ENCODE results near the gene FMNL3. TPM values are rescaled to one million over a fixed set of nuclear protein-coding genes. Genes with fewer than 3 reads are reported as not detected.

Gene FMNL3
- total RNA-seq, 4 donors from 2014 or later = 3.2 to 8.4 (median 6.7) TPM

DNA sequence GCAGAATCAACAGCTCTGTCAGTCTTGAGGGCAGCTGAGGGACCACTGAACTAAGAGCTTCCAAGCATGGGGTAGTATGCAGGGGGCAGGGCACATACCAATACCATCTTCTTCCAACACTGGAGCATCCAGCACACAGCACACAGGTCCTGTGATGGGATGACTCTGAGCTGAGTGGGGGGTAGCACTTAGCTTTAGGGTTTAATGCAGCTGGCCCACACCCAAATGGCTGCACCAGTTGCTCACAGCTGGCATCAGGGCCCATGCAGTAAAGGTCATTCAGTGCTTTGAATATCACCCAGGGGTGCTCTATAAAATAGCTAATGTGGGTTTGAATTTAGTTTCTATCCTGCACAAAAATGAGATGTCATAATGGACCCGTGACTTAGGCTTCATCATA, 103.5 kb downstream of the FMNL3 start:
- peaks cover 3% of the 10 kb centered on the region for H3K36me3 ChIP-seq
- H3K27me3 ChIP-seq = no peaks in the 10 kb centered on the region
- H3K9me3 ChIP-seq = no peaks in the 10 kb centered on the region
- H3K4me1 ChIP-seq = no peaks in the 10 kb centered on the region
- TF ChIP-seq, protein P1, sequence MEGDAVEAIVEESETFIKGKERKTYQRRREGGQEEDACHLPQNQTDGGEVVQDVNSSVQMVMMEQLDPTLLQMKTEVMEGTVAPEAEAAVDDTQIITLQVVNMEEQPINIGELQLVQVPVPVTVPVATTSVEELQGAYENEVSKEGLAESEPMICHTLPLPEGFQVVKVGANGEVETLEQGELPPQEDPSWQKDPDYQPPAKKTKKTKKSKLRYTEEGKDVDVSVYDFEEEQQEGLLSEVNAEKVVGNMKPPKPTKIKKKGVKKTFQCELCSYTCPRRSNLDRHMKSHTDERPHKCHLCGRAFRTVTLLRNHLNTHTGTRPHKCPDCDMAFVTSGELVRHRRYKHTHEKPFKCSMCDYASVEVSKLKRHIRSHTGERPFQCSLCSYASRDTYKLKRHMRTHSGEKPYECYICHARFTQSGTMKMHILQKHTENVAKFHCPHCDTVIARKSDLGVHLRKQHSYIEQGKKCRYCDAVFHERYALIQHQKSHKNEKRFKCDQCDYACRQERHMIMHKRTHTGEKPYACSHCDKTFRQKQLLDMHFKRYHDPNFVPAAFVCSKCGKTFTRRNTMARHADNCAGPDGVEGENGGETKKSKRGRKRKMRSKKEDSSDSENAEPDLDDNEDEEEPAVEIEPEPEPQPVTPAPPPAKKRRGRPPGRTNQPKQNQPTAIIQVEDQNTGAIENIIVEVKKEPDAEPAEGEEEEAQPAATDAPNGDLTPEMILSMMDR (IDR thresholded peaks at IDR 0.05) = no peak
- TF ChIP-seq POLR2AphosphoS5 (IDR thresholded peaks at IDR 0.05) = no peak
- TF ChIP-seq EP300 (IDR thresholded peaks at IDR 0.05) = no peak
- no peak for TF ChIP-seq POLR2A (IDR thresholded peaks at IDR 0.05)
- 100% methylated on average over 1 of the region's 1 CpG for whole genome bisulfite sequencing
- H3K4me3 ChIP-seq = no peak overlapping the region
- no peak for DNase-seq (ENCODE audit: low spot score in 2 of 2)
- H3K27ac ChIP-seq = no peak overlapping the region

DNA sequence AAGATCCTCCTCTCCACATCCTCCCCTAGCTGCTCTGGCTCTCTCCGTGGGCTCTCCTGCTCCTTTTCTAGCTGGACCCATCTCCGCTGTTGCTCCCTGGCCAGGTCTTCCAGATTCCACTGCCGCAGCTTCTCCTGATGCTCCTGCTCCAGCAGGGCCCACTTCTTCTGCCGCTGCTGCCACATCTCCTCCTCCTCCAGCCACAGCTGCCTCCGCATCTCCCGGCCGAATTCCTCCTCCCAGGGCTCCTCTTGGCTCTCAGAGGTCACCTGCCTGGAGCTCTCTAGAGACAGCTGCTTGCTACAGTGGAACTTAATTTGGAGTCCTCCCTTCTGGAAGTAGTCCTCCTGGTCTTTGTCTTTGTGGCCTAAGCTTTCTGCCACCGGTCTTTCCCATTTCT, 107.2 kb downstream of the FMNL3 start:
- H3K4me3 ChIP-seq = no peak overlapping the region
- TF ChIP-seq, protein P1 (IDR thresholded peaks at IDR 0.05) = no peak
- no peak for TF ChIP-seq EP300 (IDR thresholded peaks at IDR 0.05)
- H3K4me1 ChIP-seq = no peaks in the 10 kb centered on the region
- H3K27me3 ChIP-seq = no peaks in the 10 kb centered on the region
- peaks cover 3% of the 10 kb centered on the region for H3K36me3 ChIP-seq
- H3K9me3 ChIP-seq = no peaks in the 10 kb centered on the region
- 97% methylated on average over 8 of the region's 8 CpGs for WGBS
- H3K27ac ChIP-seq = no peak overlapping the region
- DNase-seq (ENCODE audit: low spot score in 2 of 2) = no peak

DNA sequence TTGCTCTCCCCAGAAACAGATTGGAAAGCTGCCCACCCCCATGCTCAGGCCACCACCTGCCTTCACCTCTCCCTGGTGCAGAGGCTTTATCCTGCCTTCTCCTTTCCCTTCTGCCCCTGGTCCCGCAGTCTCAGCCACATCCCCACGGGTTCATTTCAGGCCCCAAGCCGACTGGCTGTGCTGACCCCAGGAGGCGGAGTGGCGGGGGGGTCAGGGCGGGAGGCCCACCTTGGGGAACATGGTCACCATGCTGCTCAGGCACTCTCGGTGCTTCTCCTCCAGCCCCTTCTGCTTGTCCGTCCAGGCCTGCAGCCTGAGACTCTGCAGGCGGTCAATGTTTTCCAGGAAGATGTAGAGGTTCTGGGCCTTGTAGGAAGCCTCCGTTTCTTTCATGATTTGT, 108.7 kb downstream of the FMNL3 start:
- no peaks in the 10 kb centered on the region for H3K9me3 ChIP-seq
- H3K4me3 ChIP-seq = no peak overlapping the region
- H3K4me1 ChIP-seq = no peaks in the 10 kb centered on the region
- H3K27ac ChIP-seq = no peak overlapping the region
- TF ChIP-seq POLR2A (IDR thresholded peaks at IDR 0.05) (no peak), EP300 (IDR thresholded peaks at IDR 0.05) (no peak), POLR2AphosphoS5 (IDR thresholded peaks at IDR 0.05) (no peak)
- TF ChIP-seq, protein P1 (IDR thresholded peaks at IDR 0.05) = no peak
- no peaks in the 10 kb centered on the region for H3K27me3 ChIP-seq
- no peak for DNase-seq (ENCODE audit: low spot score in 2 of 2)
- 93% methylated on average over 10 of the region's 10 CpGs for WGBS
- peaks cover 3% of the 10 kb centered on the region for H3K36me3 ChIP-seq

DNA sequence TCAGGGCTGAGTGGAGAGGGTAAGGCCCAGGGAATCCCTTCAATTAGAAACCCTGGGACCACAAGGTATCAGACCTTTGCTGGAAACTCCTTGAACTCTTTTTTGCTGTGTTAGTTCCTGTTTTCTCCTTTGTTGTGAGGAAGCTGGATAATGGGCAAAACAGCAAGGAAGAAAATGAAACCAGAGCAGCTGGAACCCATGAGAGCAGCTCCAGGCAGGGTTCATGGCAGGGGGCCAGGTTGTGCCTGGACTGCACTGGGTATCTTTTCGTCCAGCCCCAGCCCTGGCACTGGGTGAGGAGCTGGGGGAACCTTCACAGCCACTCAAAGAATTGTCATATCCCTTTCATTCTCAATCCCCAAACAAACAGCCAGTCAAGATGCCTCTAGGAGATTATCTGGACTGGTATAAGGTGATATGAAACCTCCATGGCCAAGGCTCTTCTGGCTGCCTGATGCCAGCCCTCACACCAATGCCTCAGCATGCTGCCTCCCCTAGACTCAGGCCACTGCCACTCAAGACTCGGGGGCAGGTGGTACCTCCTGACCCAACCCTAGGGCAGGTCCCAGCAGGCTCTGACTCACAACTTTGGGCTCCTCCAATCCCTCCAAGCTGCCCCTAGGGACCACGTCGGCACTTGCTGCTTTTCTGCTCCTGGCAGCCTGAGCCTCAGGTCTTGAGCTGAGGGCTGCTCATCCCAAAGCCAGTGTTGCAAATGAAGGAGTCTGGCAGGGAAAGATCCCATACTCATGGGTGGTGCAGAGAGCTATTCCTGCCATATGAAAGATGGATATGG, 118.3 kb downstream of the FMNL3 start:
- DNase-seq (ENCODE audit: low spot score in 2 of 2) = no peak
- Histone ChIP-seq H3K27me3 (no peaks in the 10 kb centered on the region), H3K27ac (no peak overlapping the region), H3K36me3 (peaks cover 9% of the 10 kb centered on the region), H3K9me3 (no peaks in the 10 kb centered on the region), H3K4me1 (peaks cover 2% of the 10 kb centered on the region), H3K4me3 (no peak overlapping the region)
- TF ChIP-seq, protein P1 (IDR thresholded peaks at IDR 0.05) = no peak
- 39% methylated on average over 4 of the region's 4 CpGs for WGBS

DNA sequence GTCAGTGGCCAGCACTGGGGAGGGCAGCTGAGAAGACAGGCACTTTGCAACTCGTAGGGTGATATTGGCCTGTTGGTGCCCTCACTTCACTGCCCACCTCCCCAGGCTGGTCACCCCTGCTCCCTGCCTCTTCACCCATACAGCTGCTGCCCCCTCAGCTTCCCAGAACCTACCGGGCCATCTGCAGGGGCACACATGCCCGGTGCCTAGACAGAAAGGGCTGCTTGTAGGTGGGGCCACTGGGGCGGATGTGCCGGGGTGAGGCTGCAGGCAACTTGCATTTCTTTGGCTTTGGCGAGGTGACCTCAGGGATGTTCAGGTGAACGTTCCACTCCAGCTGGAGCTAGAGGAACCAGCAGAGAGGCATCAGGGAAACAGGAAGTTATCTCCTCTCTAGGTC, 118.9 kb downstream of the FMNL3 start:
- H3K4me3 ChIP-seq = no peak overlapping the region
- H3K9me3 ChIP-seq = no peaks in the 10 kb centered on the region
- no peak for DNase-seq (ENCODE audit: low spot score in 2 of 2)
- H3K4me1 ChIP-seq = peaks cover 2% of the 10 kb centered on the region
- H3K27me3 ChIP-seq = no peaks in the 10 kb centered on the region
- peaks cover 9% of the 10 kb centered on the region for H3K36me3 ChIP-seq
- TF ChIP-seq, protein P1 (IDR thresholded peaks at IDR 0.05) = no peak
- TF ChIP-seq POLR2AphosphoS5 (IDR thresholded peaks at IDR 0.05) (no peak), POLR2A (IDR thresholded peaks at IDR 0.05) (no peak), EP300 (IDR thresholded peaks at IDR 0.05) (no peak)
- 100% methylated on average over 1 of the region's 7 CpGs for WGBS
- no peak overlapping the region for H3K27ac ChIP-seq
